NB4 (cell line): Measurements from ENCODE around the gene GSTK1.

Experiments used
- DNase-seq: peaks from one replicate; pipeline ENCODE4 v3.0.0; 2010; ENCODE audit warnings: low read depth
- H3K4me3 ChIP-seq: one replicate; pipeline ENCODE4 v1.5.1; 2011; ENCODE audit warnings: mild to moderate bottlenecking, low read depth, low read length, moderate library complexity
- CTCF ChIP-seq: IDR thresholded peaks from one replicate; pipeline ENCODE4 v1.5.1; 2012; ENCODE audit warnings: low read depth, low read length
- MAX ChIP-seq: IDR thresholded peaks from 2 replicates; pipeline ENCODE4 v1.6.1; 2011; ENCODE audit warnings: low read depth, low read length
- MYC ChIP-seq: IDR thresholded peaks from 2 replicates; pipeline ENCODE4 v1.6.1; 2011; ENCODE audit warnings: low read depth, low read length
- POLR2A ChIP-seq: IDR thresholded peaks from 2 replicates; pipeline ENCODE4 v1.6.1; 2011; ENCODE audit warnings: mild to moderate bottlenecking; ENCODE audit not compliant: insufficient read length; ENCODE audit errors: extremely low read depth

The GSTK1 gene

GRCh38 chr7:143227806-143228205, 35.4 kb upstream of the GSTK1 start:
- DNase-seq, result no peak
- no peak for TF ChIP-seq CTCF
- TF ChIP-seq POLR2A, result no peak
- no peak for TF ChIP-seq MAX
- TF ChIP-seq MYC, result no peak
- no peak overlapping the region for H3K4me3 ChIP-seq

- no peak for DNase-seq
- TF ChIP-seq MYC (no peak), MAX (no peak), POLR2A (no peak), CTCF (no peak)
- H3K4me3 ChIP-seq, result no peak overlapping the region
Observed at GRCh38 chr7:143229054-143229790, 34.0 kb upstream of the GSTK1 start.

- no peak for TF ChIP-seq CTCF
- no peak for TF ChIP-seq POLR2A
- no peak for TF ChIP-seq MAX
- TF ChIP-seq MYC, result no peak
- DNase-seq, result no peak
- H3K4me3 ChIP-seq, result no peak overlapping the region
Observed at GRCh38 chr7:143230602-143231457, 32.4 kb upstream of the GSTK1 start.

GRCh38 chr7:143233816-143234532, 29.3 kb upstream of the GSTK1 start:
- DNase-seq, result no peak
- TF ChIP-seq MAX (no peak), MYC (no peak)

GRCh38 chr7:143234533-143234875, 28.7 kb upstream of the GSTK1 start:
- DNase-seq, result no peak
- TF ChIP-seq CTCF, result no peak
- TF ChIP-seq POLR2A, result no peak
- TF ChIP-seq MYC, result no peak
- TF ChIP-seq MAX, result no peak
- no peak overlapping the region for H3K4me3 ChIP-seq

More at GRCh38 chr7:143233816-143234532, 29.3 kb upstream of the GSTK1 start:
- H3K4me3 ChIP-seq, result no peak overlapping the region

GRCh38 chr7:143235561-143235960, 27.7 kb upstream of the GSTK1 start:
- DNase-seq, result no peak
- no peak overlapping the region for H3K4me3 ChIP-seq
- TF ChIP-seq MAX, result no peak
- TF ChIP-seq CTCF, result no peak
- no peak for TF ChIP-seq POLR2A
- TF ChIP-seq MYC, result no peak
